ENCODE measurements around the gene HPRT1. TPM values are rescaled to one million over a fixed set of nuclear protein-coding genes. Genes with fewer than 3 reads are reported as not detected.
"Not testable (repeated sequence)": the region's sequence is repeated elsewhere in the genome, so short reads cannot be mapped to it uniquely, and the experiment has no call there.

The HPRT1 gene
- total RNA-seq, 1 experiment from 2014 or later = 49.1 TPM

GRCh38 chrX:134459683-134460004 lies 321 bp upstream of the HPRT1 start:
- no peak for TF ChIP-seq CTCF (IDR thresholded peaks at IDR 0.05; ENCODE audit: unreplicated experiment)
- ChIA-PET CTCF (no interaction called here), POLR2A (interaction anchor here (0.7 to 1.2 kb wide), 3 partner anchors 19 to 543 kb away, joined by 3 to 7 read pairs (median 3); no protein-coding TSS in a partner anchor)
- Mint-ChIP-seq H3K27me3 (ENCODE audit: insufficient read depth, unreplicated experiment) (peaks cover 14% of the 10 kb centered on the region), H3K27ac (ENCODE audit: low read depth, unreplicated experiment) (peak overlapping the region; percentile 61), H3K36me3 (ENCODE audit: insufficient read depth, unreplicated experiment) (peaks cover 5% of the 10 kb centered on the region), H3K4me3 (ENCODE audit: unreplicated experiment) (peak overlapping the region; percentile 79), H3K9me3 (ENCODE audit: unreplicated experiment) (no peaks in the 10 kb centered on the region), H3K4me1 (ENCODE audit: insufficient read depth, unreplicated experiment) (no peaks in the 10 kb centered on the region)
- BruUV-seq (replicated peaks) = no TSS peak
- intact Hi-C loops (cut with micrococcal nuclease) = loop anchor here (5.0 kb wide), 1 partner anchor 32 kb away; no protein-coding TSS in a partner anchor
- peak; percentile 28 for DNase-seq (ENCODE audit: unreplicated experiment)

GRCh38 chrX:134460862-134461220 lies 876 bp downstream of the HPRT1 start:
- ChIA-PET POLR2A (interaction anchor here (0.5 to 1.5 kb wide), 4 partner anchors 16 to 969 kb away, joined by 3 to 7 read pairs (median 4); no protein-coding TSS in a partner anchor), CTCF (interaction anchor here (0.6 kb wide), 1 partner anchor 304 kb away, joined by 3 read pairs; no protein-coding TSS in a partner anchor)
- intact Hi-C loops (cut with micrococcal nuclease) = loop anchor here (5.0 kb wide), 1 partner anchor 34 kb away; no protein-coding TSS in a partner anchor
- peaks cover 6% of the 10 kb centered on the region for H3K36me3 Mint-ChIP-seq (ENCODE audit: insufficient read depth, unreplicated experiment)
- H3K27ac Mint-ChIP-seq (ENCODE audit: low read depth, unreplicated experiment) = no peak overlapping the region
- H3K27me3 Mint-ChIP-seq (ENCODE audit: insufficient read depth, unreplicated experiment) = peaks cover 15% of the 10 kb centered on the region
- peak; percentile 23 for DNase-seq (ENCODE audit: unreplicated experiment)
- H3K4me3 Mint-ChIP-seq (ENCODE audit: unreplicated experiment) = peak overlapping the region; percentile 79
- TSS peak; percentile 46 for BruUV-seq (replicated peaks)
- TF ChIP-seq CTCF (IDR thresholded peaks at IDR 0.05; ENCODE audit: unreplicated experiment) = no peak
- no peaks in the 10 kb centered on the region for H3K4me1 Mint-ChIP-seq (ENCODE audit: insufficient read depth, unreplicated experiment)
- no peaks in the 10 kb centered on the region for H3K9me3 Mint-ChIP-seq (ENCODE audit: unreplicated experiment)

- no peak for TF ChIP-seq CTCF (IDR thresholded peaks at IDR 0.05; ENCODE audit: unreplicated experiment)
- ChIA-PET CTCF (no interaction called here), POLR2A (interaction anchor here (0.7 to 1.5 kb wide), 2 partner anchors 16 to 29 kb away, joined by 3 to 5 read pairs; no protein-coding TSS in a partner anchor)
- Mint-ChIP-seq H3K4me1 (ENCODE audit: insufficient read depth, unreplicated experiment) (no peaks in the 10 kb centered on the region), H3K4me3 (ENCODE audit: unreplicated experiment) (peak overlapping the region; percentile 79), H3K36me3 (ENCODE audit: insufficient read depth, unreplicated experiment) (peaks cover 6% of the 10 kb centered on the region), H3K27ac (ENCODE audit: low read depth, unreplicated experiment) (no peak overlapping the region), H3K9me3 (ENCODE audit: unreplicated experiment) (no peaks in the 10 kb centered on the region), H3K27me3 (ENCODE audit: insufficient read depth, unreplicated experiment) (peaks cover 15% of the 10 kb centered on the region)
- no TSS peak for BruUV-seq (replicated peaks)
- peak; percentile 33 for DNase-seq (ENCODE audit: unreplicated experiment)
- intact Hi-C loops (cut with micrococcal nuclease) = loop anchor here (5.0 kb wide), 1 partner anchor 34 kb away; no protein-coding TSS in a partner anchor
Observed at GRCh38 chrX:134461437-134461836, 1.5 kb downstream of the HPRT1 start.

GRCh38 chrX:134462927-134463326 lies 3.0 kb downstream of the HPRT1 start:
- Mint-ChIP-seq H3K27me3 (ENCODE audit: insufficient read depth, unreplicated experiment) (peaks cover 15% of the 10 kb centered on the region), H3K9me3 (ENCODE audit: unreplicated experiment) (no peaks in the 10 kb centered on the region), H3K4me3 (ENCODE audit: unreplicated experiment) (no peak overlapping the region), H3K36me3 (ENCODE audit: insufficient read depth, unreplicated experiment) (peaks cover 6% of the 10 kb centered on the region), H3K27ac (ENCODE audit: low read depth, unreplicated experiment) (no peak overlapping the region), H3K4me1 (ENCODE audit: insufficient read depth, unreplicated experiment) (no peaks in the 10 kb centered on the region)
- TF ChIP-seq CTCF (IDR thresholded peaks at IDR 0.05; ENCODE audit: unreplicated experiment) = no peak
- BruUV-seq (replicated peaks) = no TSS peak
- DNase-seq (ENCODE audit: unreplicated experiment) = no peak
- ChIA-PET CTCF (interaction anchor here (0.6 to 1.4 kb wide), 2 partner anchors 10 to 320 kb away, joined by 3 read pairs; no protein-coding TSS in a partner anchor), POLR2A (no interaction called here)
- intact Hi-C loops (cut with micrococcal nuclease) = loop anchor here (5.0 kb wide), 1 partner anchor 36 kb away; no protein-coding TSS in a partner anchor

GRCh38 chrX:134464453-134464852 lies 4.5 kb downstream of the HPRT1 start:
- not testable (repeated sequence) for H3K9me3 Mint-ChIP-seq (ENCODE audit: unreplicated experiment)

More at GRCh38 chrX:134464453-134464852, 4.5 kb downstream of the HPRT1 start:
- not testable (repeated sequence) for H3K4me3 Mint-ChIP-seq (ENCODE audit: unreplicated experiment); H3K27ac Mint-ChIP-seq (ENCODE audit: low read depth, unreplicated experiment); H3K36me3 Mint-ChIP-seq (ENCODE audit: insufficient read depth, unreplicated experiment); H3K4me1 Mint-ChIP-seq (ENCODE audit: insufficient read depth, unreplicated experiment); BruUV-seq (replicated peaks)
- POLR2A ChIA-PET = interaction anchor here (0.7 to 0.9 kb wide), 2 partner anchors 136 to 340 kb away, joined by 3 to 4 read pairs; no protein-coding TSS in a partner anchor
- intact Hi-C loops (cut with micrococcal nuclease) = loop anchor here (5.0 kb wide), 1 partner anchor 37 kb away; no protein-coding TSS in a partner anchor
- DNase-seq (ENCODE audit: unreplicated experiment) = peak; percentile 15
- CTCF ChIA-PET = interaction anchor here (0.6 to 1.1 kb wide), 2 partner anchors 18 to 20 kb away, joined by 3 to 4 read pairs; no protein-coding TSS in a partner anchor
- H3K27me3 Mint-ChIP-seq (ENCODE audit: insufficient read depth, unreplicated experiment) = peaks cover 15% of the 10 kb centered on the region
